ENCODE data around the gene C2CD2L. TPM values are rescaled to one million over a fixed set of nuclear protein-coding genes. Genes with fewer than 3 reads are reported as not detected.

Gene C2CD2L
- total RNA-seq, 1 experiment from 2014 or later = 5.6 TPM

- Histone ChIP-seq H4K20me1 (ENCODE audit: control insufficient read depth, insufficient read depth, insufficient read length) (no peaks in the 10 kb centered on the region), H4K8ac (replicated peaks; ENCODE audit: insufficient read length, low read depth, low read length) (no peak overlapping the region)
Observed at GRCh38 chr11:119094816-119095065, 12.4 kb upstream of the C2CD2L start.

More at GRCh38 chr11:119094816-119095065, 12.4 kb upstream of the C2CD2L start:
- H3K4ac ChIP-seq (ENCODE audit: low read depth, low read length) = no peak overlapping the region
- no peaks in the 10 kb centered on the region for H3K27me3 Mint-ChIP-seq (ENCODE audit: low read depth)
- H2BK12ac ChIP-seq (ENCODE audit: insufficient read length, low read depth, low read length) = no peak overlapping the region
- H3T11ph ChIP-seq (ENCODE audit: low read length) = no peak overlapping the region
- no peak overlapping the region for H4K91ac ChIP-seq (ENCODE audit: insufficient read length, low read depth, low read length)
- no peak overlapping the region for H4K5ac ChIP-seq (ENCODE audit: insufficient read length, low read depth, low read length)
- no peak overlapping the region for H2AK5ac ChIP-seq (ENCODE audit: insufficient read length, low read length)
- peaks cover 36 to 67% (median 59%) of the 10 kb centered on the region in 3 experiments for H3K36me3 Mint-ChIP-seq (ENCODE audit: insufficient read depth in 1 of 3, low read depth in 3 of 3)
- no peak overlapping the region for H2AFZ ChIP-seq (ENCODE audit: low read length)
- H3K4me2 ChIP-seq (ENCODE audit: insufficient read depth, insufficient read length, low read length) = peak overlapping the region; percentile 44
- no peaks in the 10 kb centered on the region; a peak in 1 of 5 replicates for H3K9me3 Mint-ChIP-seq
- peak overlapping the region; percentile 95 for H3K14ac ChIP-seq (ENCODE audit: insufficient read depth, low read length)
- peaks cover 13% of the 10 kb centered on the region for H3K23me2 ChIP-seq (ENCODE audit: insufficient read length, low read depth, low read length, poor library complexity, severe bottlenecking)
- peaks cover 29% of the 10 kb centered on the region in 2 experiments for H3K4me1 Mint-ChIP-seq
- H2BK20ac ChIP-seq (ENCODE audit: low read depth, low read length, poor library complexity, severe bottlenecking) = no peak overlapping the region
- no peaks in the 10 kb centered on the region for H3K9me3 ChIP-seq (ENCODE audit: control insufficient read depth, low read depth, low read length)
- TF ChIP-seq CTCF (conservative IDR thresholded peaks at IDR 0.05) = peak; percentile 71
- no peak overlapping the region for H3K56ac ChIP-seq (ENCODE audit: insufficient read length, low read depth, low read length)
- H3K4me3 Mint-ChIP-seq = peak overlapping the region; percentile 92 to 96
- H3K27ac Mint-ChIP-seq = peak overlapping the region in 2 of 3 experiments; percentile 95 to 96; a peak in 5 of 7 replicates
- no peak for DNase-seq
- H3K27me3 ChIP-seq (ENCODE audit: insufficient read depth, low read length) = no peaks in the 10 kb centered on the region
- H2BK15ac ChIP-seq (ENCODE audit: low read depth, low read length) = no peak overlapping the region
- H3K79me1 ChIP-seq (ENCODE audit: insufficient read depth, low read depth, low read length, poor library complexity, severe bottlenecking) = no peaks in the 10 kb centered on the region
- H3K18ac ChIP-seq (ENCODE audit: insufficient read length, low read depth, low read length) = peak overlapping the region; percentile 81
- H3K9ac ChIP-seq (ENCODE audit: extremely low read depth, insufficient read length, low read length) = peak overlapping the region; percentile 95
- H3K27ac ChIP-seq (ENCODE audit: insufficient read length, low read depth, low read length) = no peak overlapping the region
- WGBS (ENCODE audit: extremely low coverage, insufficient read length, low lambda C conversion rate) = no CpG with 5 or more reads among the region's 19 CpGs
- no peaks in the 10 kb centered on the region; the same call in 1 of the 2 replicates for H3K4me1 ChIP-seq (ENCODE audit: insufficient read depth, low read length)
- H2BK120ac ChIP-seq (ENCODE audit: low read depth, low read length, poor library complexity, severe bottlenecking) = no peak overlapping the region
- H3K79me2 ChIP-seq (ENCODE audit: insufficient read depth, low read length) = peaks cover 20% of the 10 kb centered on the region; the same call in 1 of the 2 replicates
- no peak overlapping the region for H3K23ac ChIP-seq (ENCODE audit: insufficient read length, low read depth, low read length)
- H2BK5ac ChIP-seq (ENCODE audit: insufficient read length, low read length) = no peak overlapping the region

All from H9 (cell line).